NCI-H2029 (cell line): ENCODE results near the gene FH.

Source experiments
- DNase-seq: peaks from one replicate; lab custom pipeline; 2025; lab: John Stamatoyannopoulos, UW

The FH gene

DNA sequence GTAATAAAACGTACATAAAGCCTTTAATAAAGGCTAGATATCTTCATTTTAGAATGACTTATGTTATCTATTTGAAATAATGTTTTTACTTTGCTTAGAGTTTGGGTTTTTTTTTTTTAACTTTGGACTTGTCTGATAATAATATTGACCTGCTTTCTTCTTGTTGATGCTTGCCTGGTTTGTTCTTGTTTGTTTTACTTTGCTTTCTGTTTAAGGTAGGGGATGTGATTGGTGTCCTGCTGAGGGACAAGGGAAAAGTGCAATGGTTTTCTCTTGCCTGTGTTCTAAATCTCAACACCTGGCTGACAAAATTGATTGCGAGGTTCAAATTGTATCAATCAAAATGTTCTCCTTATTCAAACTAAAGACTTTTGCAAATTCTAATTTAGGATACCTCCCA lies 2.2 kb upstream of the FH start:
- no peak for DNase-seq

DNA sequence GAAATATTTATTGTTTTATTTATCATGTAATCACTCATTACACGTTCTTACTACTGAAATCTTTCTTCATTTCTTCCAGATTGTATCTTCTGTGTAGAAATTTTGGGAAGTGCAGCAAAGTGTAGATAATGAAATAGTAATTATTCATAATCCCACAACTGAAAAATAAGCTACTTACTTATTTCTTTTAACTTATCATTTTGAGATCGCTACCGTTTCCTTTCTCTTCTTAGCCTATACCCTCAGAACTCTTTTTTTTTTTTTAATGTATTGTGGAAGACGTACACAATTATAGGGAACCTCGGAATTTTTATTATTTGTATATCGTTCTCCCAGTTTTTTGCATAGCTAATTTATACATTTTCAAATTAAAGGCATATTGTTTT lies 518 bp upstream of the FH start:
- DNase-seq = no peak

- no peak for DNase-seq
Measured at GRCh38 chr1:241518476-241519307, 863 bp downstream of the FH start.

DNA sequence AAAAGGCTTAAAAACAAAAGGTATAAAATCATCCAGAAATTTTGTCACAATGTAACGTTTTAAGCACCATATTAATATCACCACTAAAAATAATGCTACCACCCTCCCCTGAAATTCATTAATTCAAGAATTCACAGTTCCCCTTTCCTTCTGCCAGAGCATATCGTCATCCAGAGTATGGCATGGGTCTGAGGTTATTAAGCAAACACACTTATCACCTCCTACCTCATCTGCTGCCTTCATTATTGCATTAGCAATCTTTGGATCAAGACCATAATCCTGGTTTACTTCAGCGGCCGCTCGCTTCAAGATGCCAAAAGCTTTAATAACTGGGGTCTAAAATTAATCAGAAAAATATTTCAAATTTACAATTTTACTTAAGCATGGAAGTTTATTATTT lies 6.2 kb downstream of the FH start:
- no peak for DNase-seq

DNA sequence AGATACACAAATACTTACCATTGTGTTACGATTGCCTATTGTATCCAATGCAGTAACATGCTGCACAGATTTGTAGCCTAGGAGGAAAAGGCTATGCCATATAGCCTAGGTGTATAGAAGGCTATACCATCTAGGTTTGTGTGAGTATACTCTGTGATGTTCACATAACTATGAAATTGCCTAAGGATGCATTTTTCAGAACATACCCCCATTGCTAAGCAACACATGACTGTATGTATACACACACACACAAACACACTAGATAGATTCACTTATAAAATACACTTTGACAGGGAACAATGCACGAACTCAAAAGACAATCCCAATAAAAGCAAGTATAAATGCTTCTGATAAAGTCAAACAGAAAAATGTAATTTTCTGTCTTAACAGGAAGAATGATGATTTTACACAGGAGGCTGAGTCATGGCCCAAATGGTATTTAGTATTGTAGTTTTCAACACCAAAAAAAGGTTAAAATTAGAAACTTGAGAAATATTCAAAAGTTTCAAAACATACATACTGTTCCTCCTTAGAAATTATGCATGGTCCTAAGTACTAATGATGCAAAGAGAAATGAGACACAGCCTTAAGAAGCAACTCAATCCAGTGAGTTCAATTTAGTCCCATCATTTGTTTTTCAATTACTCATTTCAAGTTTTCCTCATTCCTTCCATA lies 12.2 kb downstream of the FH start:
- DNase-seq = no peak

- no peak for DNase-seq
Measured at GRCh38 chr1:241503444-241503843, 16.1 kb downstream of the FH start.

- DNase-seq = peak; percentile 18
Measured at GRCh38 chr1:241499910-241500309, 19.6 kb downstream of the FH start.

GRCh38 chr1:241495741-241496140 lies 23.8 kb downstream of the FH start:
- no peak for DNase-seq

GRCh38 chr1:241488739-241489138 lies 30.8 kb downstream of the FH start:
- DNase-seq = no peak

DNA sequence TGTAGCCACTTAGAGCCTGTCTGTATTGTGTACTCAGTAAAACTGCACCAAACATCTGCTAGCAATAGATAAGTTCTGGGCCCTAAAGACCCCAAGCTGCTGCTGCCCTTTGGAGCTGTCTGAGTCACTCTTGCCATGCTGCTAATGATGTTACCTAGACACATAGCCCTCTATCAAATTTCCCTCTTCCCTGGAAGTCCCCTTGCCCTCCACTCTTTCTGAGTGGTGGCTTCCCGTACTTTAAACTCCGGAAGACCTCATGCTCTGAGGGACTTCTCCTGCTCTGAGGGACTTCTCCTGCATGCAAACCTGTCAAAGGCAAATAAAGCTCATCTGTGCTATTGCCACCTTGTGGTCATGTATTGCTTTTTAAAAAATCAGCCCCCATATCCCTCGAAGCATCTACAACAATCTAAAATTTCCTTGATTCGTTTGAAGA lies 34.0 kb downstream of the FH start:
- peak; percentile 49 for DNase-seq

DNA sequence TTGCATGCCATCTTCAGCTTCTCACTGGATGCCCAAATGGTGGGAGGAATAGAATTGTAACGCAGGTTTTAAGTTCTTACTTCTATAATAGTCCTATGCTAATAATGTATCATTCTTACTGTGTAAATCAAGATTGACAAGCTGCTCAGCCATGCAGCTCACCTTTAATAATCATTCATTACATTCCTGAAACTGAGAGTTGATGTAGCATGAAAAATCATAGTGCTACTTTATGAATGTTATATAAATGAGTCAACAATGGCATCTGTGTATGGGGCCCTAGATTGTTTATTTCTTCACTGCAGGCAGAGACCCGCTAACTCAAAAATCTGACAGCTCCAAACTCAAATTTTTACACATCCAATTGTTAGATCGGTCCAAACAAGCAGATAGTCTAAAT lies 34.4 kb downstream of the FH start:
- DNase-seq = no peak

GRCh38 chr1:241482761-241483250 lies 36.7 kb downstream of the FH start:
- DNase-seq = no peak

- no peak for DNase-seq
Measured at GRCh38 chr1:241479294-241479693, 40.3 kb downstream of the FH start.

GRCh38 chr1:241475671-241476070 lies 43.9 kb downstream of the FH start:
- DNase-seq = no peak

DNA sequence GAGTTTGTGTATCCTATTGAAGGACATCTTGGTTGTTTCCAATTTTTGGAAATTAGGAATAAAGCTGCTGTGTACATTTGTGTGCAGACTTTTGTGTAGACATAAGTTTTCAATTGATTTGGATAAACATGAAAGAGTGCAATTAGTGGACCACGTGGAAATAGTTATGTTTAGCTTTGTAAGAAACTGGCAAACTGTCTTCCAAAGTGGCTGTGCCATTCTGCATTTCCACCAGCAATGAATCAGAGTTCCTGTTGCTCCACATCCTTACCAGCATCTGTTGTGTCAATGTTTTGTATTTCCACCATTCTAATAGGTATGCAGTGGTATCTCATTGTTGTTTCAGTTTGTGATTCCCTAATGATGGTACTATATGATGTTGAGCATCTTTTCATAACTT lies 46.5 kb downstream of the FH start:
- no peak for DNase-seq

- no peak for DNase-seq
Measured at GRCh38 chr1:241470908-241471590, 48.5 kb downstream of the FH start.

- no peak for DNase-seq
Measured at GRCh38 chr1:241470361-241470760, 49.2 kb downstream of the FH start.

GRCh38 chr1:241465673-241466072 lies 53.9 kb downstream of the FH start:
- no peak for DNase-seq

DNA sequence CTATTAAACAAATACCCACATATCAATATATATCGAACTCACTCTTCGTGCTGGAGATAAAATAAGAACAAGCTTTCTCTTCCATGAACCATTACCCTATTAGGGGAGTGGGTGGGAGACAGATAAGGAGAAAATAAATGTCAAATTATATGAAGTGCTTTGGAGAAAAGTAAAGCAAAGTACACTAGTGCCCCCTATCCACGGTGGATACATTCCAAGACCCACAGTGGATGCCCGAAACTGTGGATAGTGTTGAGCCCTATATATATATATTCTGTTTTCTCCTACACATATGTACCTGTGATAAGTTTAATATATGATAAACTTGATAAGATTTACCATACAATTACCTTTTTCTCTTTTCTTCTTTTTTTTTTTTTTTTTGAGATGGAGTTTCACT lies 54.6 kb downstream of the FH start:
- DNase-seq = no peak

DNA sequence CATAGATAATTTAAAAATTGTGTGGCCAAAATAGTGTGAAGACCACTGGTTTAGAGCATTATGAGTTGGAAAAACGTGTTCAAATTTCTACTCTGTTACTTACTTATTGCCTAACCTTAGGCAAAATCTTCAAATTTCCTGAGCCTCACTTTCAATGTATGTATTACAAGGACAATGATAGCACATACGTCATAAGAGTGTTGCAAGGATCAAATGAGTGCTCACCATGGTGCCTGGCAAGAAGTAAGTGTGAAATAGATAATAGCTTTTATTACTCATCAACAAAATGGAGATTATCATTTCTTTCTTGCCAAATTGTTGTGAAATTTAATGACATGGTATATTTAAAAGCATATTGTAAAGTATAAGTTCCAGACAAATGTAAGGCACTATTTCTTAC lies 57.2 kb downstream of the FH start:
- DNase-seq = no peak

DNA sequence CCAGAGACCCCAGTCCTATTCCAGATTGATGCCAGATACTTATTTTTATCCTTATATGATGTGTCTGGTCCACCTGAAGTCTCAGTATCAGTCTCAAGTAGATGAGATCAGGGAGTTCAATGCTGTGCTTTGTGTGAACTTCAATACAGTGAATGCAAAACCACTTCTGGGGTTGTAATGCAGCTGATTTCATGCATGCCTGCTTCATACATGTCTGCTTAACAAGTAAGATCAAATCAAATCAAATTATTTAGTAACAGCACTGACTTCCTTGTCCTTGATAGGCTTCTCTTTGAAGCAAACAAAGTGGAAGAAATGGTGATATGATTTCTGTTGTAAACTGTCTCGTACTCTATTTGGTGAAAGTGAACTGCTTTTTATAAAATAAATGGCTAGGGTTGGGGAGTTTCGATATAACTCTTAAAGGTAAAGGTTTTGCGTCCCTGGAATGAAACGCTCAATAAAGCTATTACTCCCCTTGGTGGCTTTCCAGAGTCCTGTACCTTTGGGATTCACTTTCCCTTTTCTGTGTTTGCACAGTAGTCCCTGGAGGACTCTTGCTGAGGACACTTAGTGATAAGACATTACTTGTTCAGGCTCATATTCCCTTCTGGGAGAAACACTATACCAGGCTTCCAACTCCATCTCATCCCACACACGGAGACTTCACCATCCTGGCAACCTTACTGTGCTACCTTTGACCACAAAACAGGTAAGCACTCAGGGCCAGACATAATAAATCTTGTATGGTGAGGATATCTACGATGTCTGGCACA lies 59.3 kb downstream of the FH start:
- DNase-seq = peak; percentile 80

DNA sequence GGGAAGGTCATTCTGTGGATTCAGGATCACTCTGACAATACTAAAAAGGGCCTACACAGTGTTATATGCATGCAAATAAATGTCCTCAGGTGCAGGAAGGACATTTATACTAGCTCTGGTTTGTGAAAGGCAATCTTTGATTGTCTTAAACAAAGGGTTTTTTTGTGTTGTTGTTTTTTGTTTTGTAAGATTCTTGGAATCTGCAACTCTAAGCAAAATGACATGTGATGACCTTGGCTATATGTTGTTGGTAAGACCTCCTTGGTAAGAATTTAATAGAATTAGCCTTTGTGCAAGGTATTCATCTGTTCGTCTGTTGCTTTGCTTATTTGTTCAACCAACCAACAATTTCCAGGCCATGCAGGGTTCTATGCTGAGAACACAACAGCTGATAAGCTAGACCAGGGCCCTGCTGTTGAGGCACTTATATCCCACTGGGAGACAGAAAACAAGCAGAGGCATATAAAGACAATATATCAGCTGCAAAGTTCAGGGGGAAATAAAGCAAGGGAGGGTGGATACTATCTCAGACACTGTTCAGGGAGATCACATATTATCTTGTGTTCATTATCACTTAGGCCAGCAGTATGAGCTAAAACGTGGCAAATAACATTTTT lies 60.3 kb downstream of the FH start:
- no peak for DNase-seq
